ENCODE results near the gene TNFRSF8.

Gene TNFRSF8

GRCh38 chr1:12063141-12064072 lies at the start of gene TNFRSF8:
TSS of gene TNFRSF8 (plus strand) at chr1:12063303. CDS start at chr1:12063599, 296 bp downstream.
- TF ChIP-seq CTCF (conservative IDR thresholded peaks at IDR 0.05; ENCODE audit: low read depth), result no peak
- ChIA-PET POLR2A (ENCODE audit: low non-redundant PET) (no interaction called here), CTCF (interaction anchor here (0.6 to 0.7 kb wide), 2 partner anchors 78 to 298 kb away, joined by 3 read pairs; no protein-coding TSS in a partner anchor)
- no peak for DNase-seq (ENCODE audit: low spot score)
- no peak within 1 kb of the TSS for H3K27ac ChIP-seq

GRCh38 chr1:12014141-12014991 lies 48.7 kb upstream of the TNFRSF8 start:
- peak overlapping the region; percentile 59 for H3K27ac ChIP-seq
- DNase-seq (ENCODE audit: low spot score), result peak; percentile 57
- ChIA-PET POLR2A (ENCODE audit: low non-redundant PET) (no interaction called here), CTCF (no interaction called here)
- TF ChIP-seq CTCF (conservative IDR thresholded peaks at IDR 0.05; ENCODE audit: low read depth), result no peak

- POLR2A ChIA-PET (ENCODE audit: low non-redundant PET), result no interaction called here
- no peak for TF ChIP-seq CTCF (conservative IDR thresholded peaks at IDR 0.05; ENCODE audit: low read depth)
- CTCF ChIA-PET, result interaction anchor here (0.6 kb wide), 1 partner anchor 103 kb away, joined by 3 read pairs; no protein-coding TSS in a partner anchor
- DNase-seq (ENCODE audit: low spot score), result peak; percentile 36
- peak overlapping the region; percentile 59 for H3K27ac ChIP-seq
Measured at GRCh38 chr1:12015001-12015491, 48.1 kb upstream of the TNFRSF8 start.

- DNase-seq (ENCODE audit: low spot score), result no peak
- POLR2A ChIA-PET (ENCODE audit: low non-redundant PET), result no interaction called here
- CTCF ChIA-PET, result interaction anchor here (0.6 kb wide), 2 partner anchors 59 to 103 kb away, joined by 3 read pairs; no protein-coding TSS in a partner anchor
- TF ChIP-seq CTCF (conservative IDR thresholded peaks at IDR 0.05; ENCODE audit: low read depth), result no peak
- peak overlapping the region; percentile 59 for H3K27ac ChIP-seq
Measured at GRCh38 chr1:12015499-12015898, 47.6 kb upstream of the TNFRSF8 start.

GRCh38 chr1:12016182-12016581 lies 46.9 kb upstream of the TNFRSF8 start:
- no peak for TF ChIP-seq CTCF (conservative IDR thresholded peaks at IDR 0.05; ENCODE audit: low read depth)
- no peak for DNase-seq (ENCODE audit: low spot score)
- ChIA-PET POLR2A (ENCODE audit: low non-redundant PET) (no interaction called here), CTCF (interaction anchor here (0.6 kb wide), 1 partner anchor 58 kb away, joined by 3 read pairs; no protein-coding TSS in a partner anchor)
- H3K27ac ChIP-seq, result no peak overlapping the region

All from RWPE1 (cell line).